GM19240 (cell line): ENCODE measurements around the gene LTB4R.

Experiments used
- DNase-seq: peaks from one replicate; pipeline ENCODE4 v3.0.0; 2011; ENCODE audit warnings: low spot score; ENCODE audit not compliant: insufficient read length

LTB4R gene

GRCh38 chr14:24310646-24311604, at the start of gene LTB4R:
LTB4R (plus strand) TSS chr14:24311502; CDS start chr14:24315652, 4,150 bp downstream.
- DNase-seq, result peak; percentile 55

GRCh38 chr14:24261969-24262327, 49.4 kb upstream of the LTB4R start:
- DNase-seq, result no peak

- DNase-seq, result no peak
Observed at GRCh38 chr14:24262821-24263733, 48.2 kb upstream of the LTB4R start, which contains the start of gene TGM1. TGM1 (minus strand) TSS chr14:24263177; CDS start chr14:24262352, 825 bp downstream.

GRCh38 chr14:24263848-24264247, 47.5 kb upstream of the LTB4R start:
- DNase-seq, result no peak

GRCh38 chr14:24264298-24264697, 47.0 kb upstream of the LTB4R start:
- no peak for DNase-seq

GRCh38 chr14:24266344-24267244, 44.7 kb upstream of the LTB4R start:
- DNase-seq, result no peak

GRCh38 chr14:24267516-24267915, 43.8 kb upstream of the LTB4R start:
- no peak for DNase-seq

- DNase-seq, result no peak
Observed at GRCh38 chr14:24268225-24268624, 43.1 kb upstream of the LTB4R start.

GRCh38 chr14:24269368-24269767, 41.9 kb upstream of the LTB4R start:
- DNase-seq, result no peak

- no peak for DNase-seq
Observed at GRCh38 chr14:24269910-24270536, 41.3 kb upstream of the LTB4R start.

GRCh38 chr14:24270537-24271133, 40.7 kb upstream of the LTB4R start:
- no peak for DNase-seq

GRCh38 chr14:24271134-24271833, 40.0 kb upstream of the LTB4R start, which contains the start of gene RABGGTA:
RABGGTA (minus strand) TSS chr14:24271597; CDS start chr14:24271115, 482 bp downstream.
- peak; percentile 93 for DNase-seq

GRCh38 chr14:24271834-24272263, 39.5 kb upstream of the LTB4R start:
- no peak for DNase-seq

GRCh38 chr14:24272467-24272866, 38.8 kb upstream of the LTB4R start:
- no peak for DNase-seq

GRCh38 chr14:24273422-24273998, 37.8 kb upstream of the LTB4R start:
- DNase-seq, result no peak

- peak; percentile 64 for DNase-seq
Observed at GRCh38 chr14:24274101-24274543, 37.2 kb upstream of the LTB4R start.

GRCh38 chr14:24277071-24277470, 34.2 kb upstream of the LTB4R start:
- no peak for DNase-seq

- DNase-seq, result no peak
Observed at GRCh38 chr14:24277606-24278321, 33.5 kb upstream of the LTB4R start.
